Measurements from ENCODE around the gene USP35. TPM values are rescaled to one million over a fixed set of nuclear protein-coding genes. Genes with fewer than 3 reads are reported as not detected.

USP35 gene
- total RNA-seq, 4 donors from 2014 or later = 7.4 to 17.2 (median 10.9) TPM

GRCh38 chr11:78234006-78234405, 45.3 kb downstream of the USP35 start:
- Histone ChIP-seq H3K36me3 (no peaks in the 10 kb centered on the region), H3K27ac (no peak overlapping the region), H3K27me3 (no peaks in the 10 kb centered on the region), H3K4me1 (peaks cover 0 to 10% (median 0%) of the 10 kb centered on the region in 4 donors), H3K4me3 (no peak overlapping the region), H3K9me3 (no peaks in the 10 kb centered on the region)
- in situ Hi-C loops (cut with MboI; ENCODE audit: low pct_ligation_motif_present in 1 of 4, low pct_unique_long_range_greater_than_20kb in 1 of 4, low sequenced_read_pairs in 3 of 4) = loop anchor here in 2 of 4 donors (25.0 kb wide), 2 partner anchors 178 to 328 kb away; partner anchors contain the start of genes GAB2 (in 1 of the 2) and NARS2 (in 1 of the 2)
- no peak for TF ChIP-seq EP300 (IDR thresholded peaks at IDR 0.05; ENCODE audit: low read depth)
- no peak for TF ChIP-seq POLR2AphosphoS5 (IDR thresholded peaks at IDR 0.05)
- TF ChIP-seq CTCF (IDR thresholded peaks at IDR 0.05) = no peak
- no peak for TF ChIP-seq POLR2A (IDR thresholded peaks at IDR 0.05)
- WGBS, 2 donors (ENCODE audit: low coverage in 1 of 2) = 86 to 90% methylated on average over 5 of the region's 5 CpGs
- intact Hi-C loops (cut with DNase I; ENCODE audit: low total_unique reads) = no loop called here
- no peak for DNase-seq

- H3K4me1 ChIP-seq = no peaks in the 10 kb centered on the region
- TF ChIP-seq POLR2A (IDR thresholded peaks at IDR 0.05) = no peak
- TF ChIP-seq POLR2AphosphoS5 (IDR thresholded peaks at IDR 0.05) = no peak
- TF ChIP-seq CTCF (IDR thresholded peaks at IDR 0.05) = no peak
- no peak for TF ChIP-seq EP300 (IDR thresholded peaks at IDR 0.05; ENCODE audit: low read depth)
- no peaks in the 10 kb centered on the region for H3K36me3 ChIP-seq
- no peak overlapping the region for H3K4me3 ChIP-seq
- peaks cover 0 to 5% of the 10 kb centered on the region in 2 donors for H3K9me3 ChIP-seq
- no peak for DNase-seq
- H3K27me3 ChIP-seq = no peaks in the 10 kb centered on the region
- intact Hi-C loops (cut with DNase I; ENCODE audit: low total_unique reads) (no loop called here), in situ Hi-C loops (cut with MboI; ENCODE audit: low pct_ligation_motif_present in 1 of 4, low pct_unique_long_range_greater_than_20kb in 1 of 4, low sequenced_read_pairs in 3 of 4) (loop anchor here in 2 of 4 donors (25.0 kb wide), 2 partner anchors 175 to 325 kb away; partner anchors contain the start of genes GAB2 (in 1 of the 2) and NARS2 (in 1 of the 2))
- no peak overlapping the region for H3K27ac ChIP-seq
These were observed 48.8 kb downstream of the USP35 start for GRCh38 chr11:78237293-78238046.

GRCh38 chr11:78239781-78240180, 51.1 kb downstream of the USP35 start:
- no peaks in the 10 kb centered on the region for H3K27me3 ChIP-seq
- 100% methylated on average over 1 of the region's 1 CpG for WGBS, 2 donors (ENCODE audit: low coverage in 1 of 2)
- no peak overlapping the region for H3K27ac ChIP-seq
- intact Hi-C loops (cut with DNase I; ENCODE audit: low total_unique reads) = no loop called here
- H3K9me3 ChIP-seq = peaks cover 0 to 5% of the 10 kb centered on the region in 2 donors
- DNase-seq = no peak
- TF ChIP-seq EP300 (IDR thresholded peaks at IDR 0.05; ENCODE audit: low read depth) (no peak), CTCF (IDR thresholded peaks at IDR 0.05) (no peak)
- no peak overlapping the region for H3K4me3 ChIP-seq
- in situ Hi-C loops (cut with MboI; ENCODE audit: low pct_ligation_motif_present in 1 of 4, low pct_unique_long_range_greater_than_20kb in 1 of 4, low sequenced_read_pairs in 3 of 4) = loop anchor here in 2 of 4 donors (25.0 kb wide), 2 partner anchors 173 to 323 kb away; partner anchors contain the start of genes GAB2 (in 1 of the 2) and NARS2 (in 1 of the 2)
- no peaks in the 10 kb centered on the region for H3K36me3 ChIP-seq
- H3K4me1 ChIP-seq = no peaks in the 10 kb centered on the region

GRCh38 chr11:78241475-78241874, 52.8 kb downstream of the USP35 start:
- H3K4me1 ChIP-seq = no peaks in the 10 kb centered on the region
- H3K9me3 ChIP-seq = peaks cover 0 to 5% of the 10 kb centered on the region in 2 donors
- no peaks in the 10 kb centered on the region for H3K36me3 ChIP-seq
- H3K27ac ChIP-seq = no peak overlapping the region
- no peak for DNase-seq
- TF ChIP-seq CTCF (IDR thresholded peaks at IDR 0.05) (no peak), POLR2A (IDR thresholded peaks at IDR 0.05) (no peak), POLR2AphosphoS5 (IDR thresholded peaks at IDR 0.05) (no peak), EP300 (IDR thresholded peaks at IDR 0.05; ENCODE audit: low read depth) (no peak)
- H3K27me3 ChIP-seq = no peaks in the 10 kb centered on the region
- no peak overlapping the region for H3K4me3 ChIP-seq
- in situ Hi-C loops (cut with MboI; ENCODE audit: low pct_ligation_motif_present in 1 of 4, low pct_unique_long_range_greater_than_20kb in 1 of 4, low sequenced_read_pairs in 3 of 4) = loop anchor here in 2 of 4 donors (25.0 kb wide), 2 partner anchors 171 to 321 kb away; partner anchors contain the start of genes GAB2 (in 1 of the 2) and NARS2 (in 1 of the 2)
- intact Hi-C loops (cut with DNase I; ENCODE audit: low total_unique reads) = no loop called here
